ENCODE data around the gene TRNP1.
"Not testable (repeated sequence)": the region's sequence is repeated elsewhere in the genome, so short reads cannot be mapped to it uniquely, and the experiment has no call there.

Gene TRNP1, protein sequence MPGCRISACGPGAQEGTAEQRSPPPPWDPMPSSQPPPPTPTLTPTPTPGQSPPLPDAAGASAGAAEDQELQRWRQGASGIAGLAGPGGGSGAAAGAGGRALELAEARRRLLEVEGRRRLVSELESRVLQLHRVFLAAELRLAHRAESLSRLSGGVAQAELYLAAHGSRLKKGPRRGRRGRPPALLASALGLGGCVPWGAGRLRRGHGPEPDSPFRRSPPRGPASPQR

DNA sequence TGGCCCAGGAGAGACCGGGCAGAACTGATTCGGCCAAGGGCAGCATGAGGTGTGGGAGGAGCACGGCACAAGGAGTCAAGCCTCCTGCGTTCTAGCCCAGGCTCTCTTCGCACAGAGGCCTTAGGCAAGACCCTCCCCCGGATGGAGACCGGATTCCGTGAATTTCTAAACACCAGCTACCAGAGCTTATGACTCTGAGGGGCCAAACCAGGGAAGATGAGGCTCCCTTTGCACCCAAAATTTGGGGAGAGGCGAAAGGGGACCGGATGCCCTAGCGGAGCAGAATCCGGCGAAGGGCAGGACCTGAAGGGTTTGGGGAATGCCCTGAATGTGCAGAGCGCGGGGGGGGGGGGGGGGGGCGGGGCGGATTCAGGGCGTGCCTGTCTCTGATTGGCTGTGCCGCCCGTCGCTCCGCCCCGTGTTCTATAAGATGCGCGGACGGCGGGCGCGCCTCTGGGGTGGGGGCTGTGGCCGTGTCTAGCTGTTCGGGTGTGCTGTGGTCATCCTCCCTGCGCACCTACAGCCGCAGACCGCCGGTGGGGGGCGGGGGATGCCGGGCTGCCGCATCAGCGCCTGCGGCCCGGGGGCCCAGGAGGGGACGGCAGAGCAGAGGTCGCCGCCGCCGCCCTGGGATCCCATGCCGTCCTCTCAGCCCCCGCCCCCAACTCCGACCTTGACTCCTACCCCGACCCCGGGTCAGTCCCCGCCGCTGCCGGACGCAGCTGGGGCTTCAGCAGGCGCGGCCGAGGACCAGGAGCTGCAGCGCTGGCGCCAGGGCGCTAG lies at the start of gene TRNP1:
Gene TRNP1 (plus strand): TSS at position 456 of the 783 bp plus-strand sequence. CDS start 95 bp downstream, at position 551.
- peak; percentile 76 for DNase-seq

DNA sequence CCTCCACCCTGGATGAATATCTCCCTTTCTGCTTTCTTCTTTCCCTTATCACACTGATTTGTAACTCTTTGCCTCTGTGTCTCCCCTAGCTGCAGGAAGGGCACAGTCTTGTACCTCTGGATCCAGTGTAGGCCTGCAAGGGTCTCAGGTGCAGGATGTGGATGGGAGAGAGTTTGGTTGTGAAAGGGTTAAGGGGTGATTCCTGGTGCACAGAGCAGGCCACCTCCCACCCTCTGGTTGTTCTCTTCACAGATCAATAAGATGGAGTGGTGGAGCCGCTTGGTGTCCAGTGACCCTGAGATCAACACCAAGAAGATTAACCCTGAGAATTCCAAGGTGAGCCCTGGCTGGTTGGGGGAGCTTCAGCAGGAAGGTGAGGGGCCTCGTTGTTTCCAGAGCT lies 48.4 kb upstream of the TRNP1 start:
- no peak for DNase-seq

DNA sequence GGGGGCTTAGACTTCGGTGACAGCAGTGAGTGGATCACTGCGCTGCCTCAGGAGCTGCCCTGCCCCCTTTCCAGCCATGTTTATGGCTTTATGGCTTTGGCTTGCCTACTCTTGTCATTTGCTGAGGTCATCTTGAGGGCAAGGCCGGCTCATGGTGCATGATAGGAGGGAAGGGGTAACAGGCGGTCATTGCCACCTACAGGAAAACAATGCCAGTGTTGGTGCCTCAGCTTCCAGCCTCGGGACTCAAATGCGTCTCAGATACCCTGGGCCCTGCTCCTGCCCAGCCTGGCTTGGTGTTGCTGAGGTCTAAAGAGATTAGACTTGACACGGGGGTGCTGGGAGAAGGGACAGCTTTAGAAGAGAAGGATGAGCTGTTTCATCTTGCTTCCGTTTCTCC lies 47.8 kb upstream of the TRNP1 start:
- no peak for DNase-seq

DNA sequence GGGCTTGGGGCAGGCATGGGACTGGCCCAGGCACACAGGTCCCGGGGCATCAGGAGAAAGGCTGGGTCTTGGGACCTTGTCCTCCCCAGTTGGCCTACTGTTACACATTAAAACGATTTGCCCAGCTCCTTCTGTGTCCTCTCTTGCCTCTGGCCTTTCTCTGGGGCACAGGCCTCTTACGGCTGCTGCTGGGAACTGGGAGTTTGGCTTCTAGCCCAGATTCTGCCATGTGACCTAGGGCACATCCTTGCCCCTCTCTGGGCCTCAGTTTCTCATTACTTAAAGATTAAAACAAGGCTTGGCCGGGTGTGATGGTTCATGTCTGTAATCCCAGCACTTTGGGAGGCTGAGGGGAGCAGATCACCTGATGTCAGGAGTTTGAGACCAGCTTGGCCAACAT lies 47.2 kb upstream of the TRNP1 start:
- DNase-seq = no peak

DNA sequence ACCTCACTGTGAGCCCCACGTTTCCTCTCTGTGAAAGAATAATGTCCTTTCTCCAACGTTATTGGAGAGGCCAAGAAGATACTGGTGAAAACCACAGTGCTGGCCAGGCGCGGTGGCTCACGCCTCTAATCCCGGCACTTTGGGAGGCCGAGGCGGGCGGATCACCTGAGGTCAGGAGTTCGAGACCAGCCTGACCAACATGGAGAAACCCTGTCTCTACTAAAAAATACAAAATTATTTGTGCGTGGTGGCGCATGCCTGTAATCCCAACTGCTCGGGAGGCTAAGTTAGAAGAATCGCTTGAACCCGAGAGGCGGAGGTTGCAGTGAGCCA lies 44.8 kb upstream of the TRNP1 start:
- not testable (repeated sequence) for DNase-seq

DNA sequence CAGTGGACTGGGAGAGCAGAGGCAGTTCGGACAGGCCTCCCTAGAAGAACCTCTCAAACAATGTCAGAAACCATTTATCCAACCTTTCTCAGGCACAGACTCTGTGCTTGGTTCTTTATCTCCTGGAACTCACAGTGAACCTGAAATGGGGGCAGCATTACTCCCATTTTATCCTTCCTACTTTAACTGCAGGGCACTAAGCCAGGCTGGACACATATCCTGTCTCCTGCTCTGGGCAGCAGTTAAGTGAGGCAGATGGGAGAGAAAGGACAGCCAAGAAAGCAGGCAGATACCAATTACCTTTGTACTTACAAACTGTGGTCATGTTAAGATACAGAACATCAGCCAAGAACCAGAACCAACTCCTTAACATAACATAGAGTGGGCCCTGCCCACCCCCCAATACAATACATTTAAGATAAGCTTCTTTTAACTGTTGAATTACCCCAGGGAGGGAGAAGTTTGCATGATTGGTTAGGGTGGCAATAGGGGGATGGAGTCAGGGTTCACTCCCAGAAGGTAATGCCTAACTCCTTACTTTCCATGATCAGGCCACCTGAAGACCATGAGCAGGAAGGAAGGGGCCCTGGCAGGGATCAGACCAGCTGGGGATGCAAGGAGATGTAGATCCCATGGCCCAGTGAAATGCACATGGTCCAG lies 44.1 kb upstream of the TRNP1 start:
- no peak for DNase-seq

DNA sequence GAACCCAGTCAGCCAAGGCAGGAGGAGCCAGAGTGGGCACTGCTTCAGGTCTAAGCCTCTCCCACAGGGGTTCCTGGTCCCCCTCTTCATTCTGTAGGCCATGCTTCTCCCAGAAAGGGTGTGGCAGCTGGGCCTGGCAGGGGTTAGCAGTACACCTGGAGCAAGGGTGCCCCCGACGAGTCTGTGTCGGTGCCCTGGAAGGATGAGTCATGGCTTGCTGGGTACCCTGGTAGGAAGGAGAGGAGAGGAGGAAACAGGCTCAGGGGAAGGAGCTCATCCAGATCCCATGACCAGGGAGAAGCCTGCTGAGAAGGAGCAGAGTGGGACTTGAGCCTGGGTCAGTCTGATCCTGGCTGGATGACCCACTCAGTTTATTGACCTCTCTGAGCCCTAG lies 43.6 kb upstream of the TRNP1 start:
- no peak for DNase-seq

DNA sequence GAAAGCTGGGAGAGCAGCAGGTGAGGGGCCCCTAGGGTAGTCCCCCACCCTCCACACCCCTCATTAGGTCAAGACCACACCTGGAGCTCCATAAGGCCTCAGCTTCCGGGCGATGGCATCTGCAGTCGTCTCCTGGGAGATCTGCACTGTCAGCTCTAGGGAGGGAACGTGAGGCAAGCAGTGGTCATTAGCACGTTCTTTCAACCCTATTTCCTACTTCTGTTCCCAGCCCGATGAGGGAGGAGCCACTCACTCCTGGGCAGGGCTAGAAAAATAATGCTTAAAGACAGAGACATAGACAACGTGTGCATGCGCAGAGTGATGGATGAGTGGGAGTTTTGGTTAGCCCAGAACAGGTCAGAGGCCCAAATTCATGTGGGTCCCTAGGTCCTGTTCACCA lies 42.9 kb upstream of the TRNP1 start:
- no peak for DNase-seq

DNA sequence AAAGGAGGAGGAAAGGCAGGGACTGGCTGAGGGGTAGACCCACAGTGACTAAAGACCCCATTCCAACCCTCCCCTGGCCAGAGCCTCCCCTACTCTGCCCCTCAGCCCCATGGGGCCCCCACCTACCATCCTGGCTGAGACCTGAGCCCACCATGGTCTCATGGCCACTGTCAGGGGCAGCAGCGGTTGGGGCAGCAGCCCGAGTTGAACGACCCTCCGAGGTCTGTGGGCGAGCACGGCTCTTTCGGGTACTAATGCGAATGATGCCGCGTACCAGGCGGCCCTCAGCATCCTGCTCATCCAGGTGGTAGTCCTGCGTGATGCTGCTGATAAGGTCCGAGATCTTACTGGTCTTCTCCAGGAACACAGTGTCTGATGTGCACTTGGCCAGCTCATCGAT lies 42.3 kb upstream of the TRNP1 start:
- no peak for DNase-seq

DNA sequence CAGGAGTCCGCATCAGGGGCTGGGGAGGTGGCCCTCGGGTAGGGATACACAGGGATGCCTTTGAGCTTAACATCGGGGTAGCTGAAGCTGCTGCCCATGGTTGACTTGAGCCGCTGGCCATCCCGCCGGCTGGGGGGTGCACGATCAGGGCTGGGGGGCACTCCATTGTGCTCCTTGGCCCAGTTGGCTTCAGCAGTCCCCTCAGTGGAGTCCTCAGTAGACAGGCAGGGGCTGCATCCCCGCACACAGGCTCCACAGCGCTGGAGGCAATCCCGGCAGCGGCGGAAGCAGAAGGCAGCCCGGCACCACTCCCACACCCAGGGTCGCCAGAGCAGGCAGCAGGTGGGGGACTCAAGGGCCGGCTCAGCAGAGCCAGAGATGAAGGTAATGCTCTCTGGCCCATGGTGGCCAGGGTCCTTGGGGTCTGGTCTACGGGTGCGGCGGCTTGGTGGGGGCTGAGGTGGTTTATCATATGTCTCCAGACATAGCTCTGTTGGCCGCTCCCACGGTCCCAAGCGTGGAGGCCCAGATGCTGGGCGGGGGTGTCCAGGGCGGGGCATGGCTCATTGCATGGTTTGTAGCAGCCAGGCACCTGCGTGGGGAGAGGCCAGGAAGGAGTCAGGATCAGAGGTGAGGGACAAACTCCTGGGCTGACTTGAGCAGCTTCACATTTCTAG lies 41.5 kb upstream of the TRNP1 start:
- DNase-seq = no peak

DNA sequence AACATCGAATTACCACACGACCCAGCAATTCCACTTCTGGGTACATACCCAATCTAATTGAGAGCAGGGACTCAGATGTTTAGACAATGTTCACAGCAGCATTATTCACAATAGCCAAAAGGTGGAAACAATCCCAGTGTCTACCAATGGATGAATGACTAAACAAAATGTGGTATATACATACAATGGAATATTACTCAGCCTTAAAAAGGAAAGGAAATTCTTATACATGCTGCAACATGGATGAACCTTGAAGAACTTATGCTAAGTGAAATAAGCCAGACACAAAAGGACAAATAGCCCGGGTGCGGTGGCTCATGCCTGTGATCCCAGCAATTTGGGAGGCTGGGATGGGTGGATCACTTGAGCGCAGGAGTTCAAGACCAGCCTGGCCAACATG lies 40.1 kb upstream of the TRNP1 start:
- no peak for DNase-seq

DNA sequence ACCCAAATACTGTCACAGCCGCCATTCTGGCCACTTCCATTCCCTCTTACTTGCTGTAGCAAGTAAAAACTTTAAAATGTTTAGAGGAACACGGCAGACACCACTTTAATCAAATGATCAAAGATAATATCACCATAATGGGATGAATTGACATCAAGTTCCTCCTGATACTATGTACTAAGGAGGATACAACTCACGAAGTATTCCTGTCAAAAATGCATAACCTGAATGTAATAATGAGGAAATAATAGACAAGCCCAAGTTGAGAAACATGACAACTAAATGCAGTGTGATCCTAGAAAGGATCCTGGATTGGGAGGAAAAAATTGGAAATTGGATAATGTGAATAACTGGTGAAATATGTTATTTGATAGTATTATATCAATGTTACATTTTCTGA lies 37.2 kb upstream of the TRNP1 start:
- no peak for DNase-seq

DNA sequence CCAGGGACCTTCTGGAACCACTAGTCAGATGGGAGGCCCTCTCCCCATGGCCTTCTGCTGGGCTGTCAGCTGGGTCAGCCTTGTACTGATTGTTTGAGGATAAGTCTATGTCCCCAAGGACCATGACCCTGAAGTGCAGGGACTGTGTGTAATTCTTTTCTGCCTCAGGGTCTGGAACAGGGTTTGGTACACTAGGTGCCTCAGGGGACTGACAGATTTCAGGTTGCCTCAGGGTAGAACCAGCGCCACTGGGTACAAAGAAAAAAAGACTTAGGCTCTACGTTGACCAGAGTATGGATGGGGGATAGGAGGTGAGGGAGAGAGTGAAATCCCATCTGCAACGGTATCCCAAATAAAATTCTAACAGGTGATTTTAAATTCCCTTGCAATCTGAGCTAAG lies 36.2 kb upstream of the TRNP1 start:
- DNase-seq = no peak

DNA sequence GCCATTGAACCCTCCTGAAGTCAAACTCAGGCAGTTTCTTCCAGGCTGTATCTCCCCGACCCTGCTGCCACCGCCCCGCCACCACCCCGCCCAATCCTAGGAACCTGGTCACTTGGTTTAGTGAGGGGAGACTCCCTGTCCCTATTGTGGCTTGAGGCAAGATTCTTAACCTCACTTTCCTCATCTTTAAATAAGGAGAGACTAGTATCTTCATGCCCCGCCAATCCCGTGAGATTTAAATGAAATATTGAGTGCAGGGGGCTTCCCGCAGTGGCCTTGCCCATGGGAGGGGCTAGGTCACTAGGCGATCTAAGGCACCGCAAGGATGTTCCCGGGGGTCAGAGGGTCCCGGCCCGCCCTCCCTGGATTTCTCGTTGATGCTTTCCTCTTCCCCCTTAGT lies 34.2 kb upstream of the TRNP1 start:
- no peak for DNase-seq

DNA sequence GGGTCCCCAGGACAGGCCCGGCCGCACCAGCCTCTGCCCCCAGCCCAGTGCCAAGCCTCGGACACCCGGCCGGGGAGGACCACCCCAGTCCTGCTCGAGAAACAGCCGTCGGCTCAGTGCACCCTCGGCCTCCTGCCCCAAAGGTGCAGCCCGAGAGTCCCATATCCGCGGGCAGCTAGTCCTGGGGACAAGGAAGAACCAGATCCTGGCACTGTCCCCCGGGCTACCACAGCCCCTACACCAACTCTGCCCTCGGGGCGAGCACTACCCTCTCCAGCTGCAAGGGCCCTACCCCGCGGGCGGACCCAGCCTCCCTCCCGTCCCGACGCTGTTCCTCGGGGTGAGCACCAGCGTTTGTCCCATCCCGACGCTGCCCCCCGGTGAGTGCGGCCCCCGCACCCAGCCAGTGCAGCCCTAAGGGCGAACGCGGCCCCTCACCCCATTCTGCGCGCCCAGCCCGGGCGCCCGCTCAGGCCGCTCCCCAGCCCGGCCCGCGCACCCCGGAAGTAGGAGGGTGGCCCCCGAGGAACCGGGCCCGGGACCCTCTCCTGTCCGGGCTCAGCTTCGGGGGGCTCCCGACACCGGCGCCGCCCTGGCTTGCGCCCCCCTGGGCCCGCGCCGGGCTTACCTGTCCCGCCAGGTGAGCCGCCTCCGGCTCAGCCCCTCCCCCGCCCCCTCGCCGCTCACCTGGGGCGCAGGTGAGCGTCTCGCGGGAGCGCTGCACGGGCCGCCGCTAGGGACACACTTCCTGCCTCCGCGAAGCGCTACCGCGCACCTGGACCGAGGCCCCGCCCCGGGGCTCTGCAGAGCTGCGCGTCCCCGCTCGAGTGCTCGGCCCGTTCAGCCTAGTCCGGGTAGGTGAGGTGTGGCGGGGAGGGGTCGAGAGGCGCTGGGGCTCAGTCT lies 33.5 kb upstream of the TRNP1 start, which contains the start of gene KDF1:
Gene KDF1 (minus strand): TSS at position 747 of the 903 bp plus-strand sequence. CDS start 8,088 bp downstream, outside the sequence.
- DNase-seq = peak; percentile 8

DNA sequence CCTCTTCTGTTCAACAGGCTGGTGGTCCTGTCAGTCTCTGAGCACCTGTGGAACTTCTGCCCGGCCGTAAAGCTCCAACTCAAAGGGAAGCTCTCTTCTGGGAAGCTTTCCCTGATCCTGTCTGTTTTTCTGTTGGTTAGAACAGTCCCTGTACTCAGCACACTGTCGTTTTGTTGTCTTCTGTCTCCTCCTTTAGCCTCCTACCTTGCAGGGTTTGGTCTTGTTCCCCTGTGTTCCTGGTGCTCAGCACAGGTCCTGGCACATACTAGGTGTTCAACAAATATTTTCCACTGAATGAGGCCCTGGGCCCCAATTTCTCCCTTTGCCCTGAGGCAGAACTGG lies 32.9 kb upstream of the TRNP1 start:
- no peak for DNase-seq

DNA sequence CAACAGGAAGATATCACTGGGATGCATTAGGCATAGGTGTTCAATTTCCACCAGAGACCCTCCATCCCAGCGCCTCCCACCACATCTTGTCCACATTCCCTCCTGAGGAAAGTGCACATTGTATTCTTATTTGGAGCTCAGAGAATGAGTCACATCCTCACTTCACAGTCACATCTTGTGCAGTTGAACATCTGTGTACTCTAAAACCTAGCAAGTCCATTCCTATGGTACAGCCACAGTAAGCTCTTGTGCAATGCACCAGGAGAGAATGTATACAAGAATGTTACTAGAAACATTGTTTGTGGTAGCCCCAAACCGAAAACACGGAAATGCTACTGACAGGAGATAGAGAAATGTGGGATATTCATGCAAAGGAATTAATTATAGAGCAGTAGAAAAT lies 31.7 kb upstream of the TRNP1 start:
- DNase-seq = no peak

DNA sequence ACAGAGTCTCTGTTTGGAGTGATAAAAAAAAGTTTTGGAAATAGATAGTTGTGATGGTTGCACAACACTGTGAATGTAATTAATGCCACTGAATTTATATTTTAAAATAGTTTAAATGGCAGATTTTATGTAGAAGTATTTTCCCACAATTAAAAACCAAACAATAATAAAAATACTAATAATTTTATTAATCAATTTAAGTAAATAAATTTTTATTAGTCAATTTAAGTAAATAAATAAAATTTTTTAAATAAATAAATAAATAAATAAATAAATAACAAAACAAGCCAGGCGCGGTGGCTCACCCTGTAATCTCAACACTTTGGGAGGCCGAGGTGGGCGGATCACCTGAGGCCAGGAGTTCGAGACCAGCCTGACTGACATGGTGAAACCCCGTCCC lies 28.3 kb upstream of the TRNP1 start:
- no peak for DNase-seq

DNA sequence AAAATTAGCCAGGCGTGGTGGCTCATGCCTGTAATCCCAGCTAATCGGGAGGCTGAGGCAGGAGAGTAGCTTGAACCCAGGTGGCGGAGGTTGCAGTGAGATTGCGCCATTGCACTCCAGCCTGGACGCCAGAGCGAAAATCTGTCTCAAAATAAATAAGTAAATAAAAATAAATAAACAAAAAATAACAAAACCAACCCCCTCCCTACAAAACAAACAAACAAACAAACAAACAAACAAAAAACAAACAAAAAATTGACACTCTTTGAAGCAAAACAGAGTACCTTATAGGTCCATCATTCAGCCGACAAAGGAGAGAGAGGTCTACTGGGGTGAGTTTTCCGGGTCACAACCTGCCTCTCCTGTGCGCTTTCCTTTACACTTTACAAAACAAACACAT lies 27.9 kb upstream of the TRNP1 start:
- DNase-seq = no peak

DNA sequence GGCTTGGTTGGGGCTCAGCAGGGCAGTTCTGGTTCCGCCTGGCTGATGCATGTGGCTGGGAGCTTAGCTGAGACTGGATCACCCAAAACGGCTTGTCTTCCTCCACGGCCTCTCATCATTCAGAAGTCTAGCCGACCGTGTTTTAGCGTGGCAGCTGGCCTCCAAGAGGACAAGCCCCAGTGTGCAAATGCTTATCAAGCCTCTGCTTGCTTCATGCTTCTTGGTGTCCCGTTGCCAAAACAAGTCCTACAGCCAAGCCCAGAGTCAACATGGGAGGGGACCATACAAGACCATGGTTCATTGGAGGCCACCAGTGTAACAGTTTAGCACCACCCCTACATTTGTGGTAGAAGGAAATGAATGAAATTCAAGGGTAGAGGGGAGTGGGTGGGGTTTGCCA lies 22.7 kb upstream of the TRNP1 start:
- DNase-seq = no peak

DNA sequence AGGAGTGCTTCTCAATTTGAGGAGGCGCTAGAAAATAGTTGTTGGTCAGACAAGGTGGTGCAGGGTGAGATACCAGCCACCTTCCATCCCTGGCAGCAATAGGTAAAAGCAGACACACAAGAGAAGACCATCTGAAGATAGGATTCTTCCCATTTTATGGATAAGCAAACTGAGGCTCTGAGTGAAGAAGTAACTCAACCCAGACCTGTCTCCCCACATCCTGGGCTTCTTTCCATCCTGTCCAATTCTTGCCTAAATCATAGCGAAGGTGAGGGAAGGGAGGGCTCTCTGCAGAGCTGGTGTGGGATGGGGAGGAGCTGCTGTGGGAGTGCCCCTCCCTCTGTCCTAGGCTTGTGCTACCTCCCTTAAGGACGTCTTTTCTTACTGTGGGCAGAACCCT lies 21.9 kb upstream of the TRNP1 start:
- DNase-seq = no peak

DNA sequence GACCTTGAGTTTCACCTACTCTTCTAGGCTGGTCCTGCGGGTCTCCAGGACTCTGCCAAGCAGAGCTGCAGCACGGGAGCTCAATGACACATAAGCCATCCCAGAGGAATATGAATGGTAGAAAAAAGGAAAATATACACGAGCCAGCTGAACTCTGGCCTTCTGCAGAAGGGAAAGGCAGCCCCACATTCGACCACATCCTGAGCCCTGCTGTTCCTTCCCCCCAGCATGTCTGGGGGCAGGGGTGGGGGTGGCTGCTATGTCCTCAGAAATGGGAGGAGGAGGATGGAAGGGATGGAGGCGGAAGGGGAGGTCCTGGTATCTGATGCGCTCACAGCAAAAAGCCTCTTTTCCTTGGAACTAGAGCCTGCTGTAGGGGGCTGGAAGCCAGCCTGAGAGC lies 21.1 kb upstream of the TRNP1 start:
- no peak for DNase-seq

DNA sequence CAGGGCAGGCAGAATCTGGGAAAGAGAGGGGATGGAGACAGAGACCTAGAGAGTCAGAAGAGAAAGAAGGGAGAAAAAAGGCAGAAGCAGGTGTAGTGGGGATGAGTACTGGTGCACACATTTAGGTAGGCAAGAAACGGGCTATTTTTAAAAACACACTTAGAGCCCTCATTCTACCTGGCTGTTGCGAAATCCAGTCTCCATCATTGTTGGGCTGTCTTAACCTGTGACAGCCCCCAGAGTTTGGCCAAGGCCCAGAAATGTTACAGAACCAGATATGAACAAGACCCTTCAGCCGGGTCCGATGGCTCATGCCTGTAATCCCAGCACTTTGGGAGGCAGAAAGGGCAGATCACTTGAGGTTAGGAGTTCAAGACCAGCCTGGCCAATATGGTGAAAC lies 20.7 kb upstream of the TRNP1 start:
- DNase-seq = no peak
